Keratinocyte (primary cell): ENCODE data around the gene SLC39A9.

Source experiments
- CTCF ChIP-seq, 3 experiments: IDR thresholded peaks in 1 of 3; conservative IDR thresholded peaks in 1 of 3; optimal IDR thresholded peaks in 1 of 3; 2 replicates in 2 of 3; 3 replicates in 1 of 3; pipeline versions ENCODE3 to v1.5.1; 2011; ENCODE audit warnings: low read length in 3 of 3, mild to moderate bottlenecking in 3 of 3, moderate library complexity in 2 of 3, control low read depth in 1 of 3, inconsistent platforms in 1 of 3; ENCODE audit not compliant: insufficient read depth in 2 of 3; ENCODE audit errors: extremely low read depth in 1 of 3
- EZH2 ChIP-seq: IDR thresholded peaks from one replicate; pipeline ENCODE4 v1.6.1; 2012; ENCODE audit warnings: inconsistent platforms, mild to moderate bottlenecking, low read length, moderate library complexity

GRCh38 chr14:69373104-69373503 lies 25.4 kb upstream of the SLC39A9 start:
- TF ChIP-seq CTCF (optimal IDR thresholded peaks at IDR 0.05 in 1 of 3, IDR thresholded peaks at IDR 0.05 in 1 of 3, conservative IDR thresholded peaks at IDR 0.05 in 1 of 3; ENCODE audit: extremely low read depth in 1 of 3, insufficient read depth in 2 of 3, low read length in 3 of 3) (no peak), EZH2 (no peak)
